B cell (primary cell): ENCODE measurements around the gene ARAP1. TPM values are rescaled to one million over a fixed set of nuclear protein-coding genes. Genes with fewer than 3 reads are reported as not detected.

Experiments
- ATAC-seq: fragments of 200-7000 bp; cut with Tn5 transposase; one replicate; pipeline ENCODE4 v1.10.0; 2021; ENCODE audit warnings: low read depth, mild to moderate bottlenecking, moderate number of reproducible peaks, moderate library complexity
- CTCF ChIA-PET: fragments of 350-600 bp; sonication (Branson Sonifier 250); formaldehyde crosslinking; loops from one replicate; lab custom pipeline; 2021; ENCODE audit warnings: antibody characterized with exemption, inconsistent platforms; lab: Charles Lee
- POLR2A ChIA-PET: fragments of 350-600 bp; sonication (Branson Sonifier 250); formaldehyde crosslinking; loops from one replicate; lab custom pipeline; 2021; ENCODE audit warnings: antibody characterized with exemption; lab: Charles Lee
- DNase-seq: peaks from one replicate; pipeline ENCODE4 v3.0.0; 2013
- H2AFZ ChIP-seq: 2 replicates; pipeline ENCODE4 v1.6.1; 2012; ENCODE audit warnings: mild to moderate bottlenecking, low read depth, low read length; ENCODE audit not compliant: insufficient read depth, poor library complexity, severe bottlenecking
- H3K27ac ChIP-seq, 2 donors: 1 replicate in 1 of 2; 2 replicates in 1 of 2; pipeline ENCODE4 v1.5.1; 2012 to 2013; ENCODE audit warnings: low read length in 2 of 2, mild to moderate bottlenecking in 2 of 2, moderate library complexity in 1 of 2
- H3K27me3 ChIP-seq, 4 experiments: fragments of 200-600 bp in 1 of 4; sonication (generic) in 1 of 4; replicated peaks in 1 of 4; 1 replicate in 2 of 4; 2 replicates in 2 of 4; pipeline versions ENCODE4 v1.6.1 to v1.7.0; 2013 to 2016; ENCODE audit warnings: low read length in 3 of 4, mild to moderate bottlenecking in 2 of 4, mixed read lengths in 1 of 4, moderate library complexity in 1 of 4; ENCODE audit not compliant: insufficient read depth in 4 of 4, control insufficient read depth in 3 of 4; ENCODE audit errors: control extremely low read depth in 1 of 4
- H3K36me3 ChIP-seq, 2 experiments: replicated peaks in 1 of 2; 1 replicate in 1 of 2; 2 replicates in 1 of 2; pipeline versions ENCODE4 v1.6.1 to v1.7.1; 2013; ENCODE audit warnings: low read length in 1 of 2; ENCODE audit not compliant: insufficient read depth in 2 of 2, control insufficient read depth in 1 of 2; ENCODE audit errors: control extremely low read depth in 1 of 2, extremely low read depth in 1 of 2
- H3K4me1 ChIP-seq, 2 donors: fragments of 200-600 bp in 1 of 2; sonication (generic) in 1 of 2; 1 replicate in 1 of 2; 2 replicates in 1 of 2; pipeline versions ENCODE4 v1.5.1 to v1.6.1; 2013 to 2017; ENCODE audit warnings: low read length in 2 of 2; ENCODE audit not compliant: control insufficient read depth in 2 of 2, insufficient read depth in 2 of 2
- H3K4me2 ChIP-seq: replicated peaks from 2 replicates; pipeline ENCODE3; 2012; ENCODE audit warnings: mild to moderate bottlenecking, low read depth, low read length; ENCODE audit not compliant: poor library complexity, severe bottlenecking
- H3K4me3 ChIP-seq, 5 experiments: fragments of 200-600 bp in 1 of 5; sonication (generic) in 1 of 5; 1 replicate in 3 of 5; 2 replicates in 2 of 5; pipeline versions ENCODE4 v1.5.1 to v1.7.0; 2011 to 2016; ENCODE audit warnings: low read length in 4 of 5, mild to moderate bottlenecking in 4 of 5, low read depth in 2 of 5, control low read depth in 1 of 5, moderate library complexity in 1 of 5; ENCODE audit not compliant: insufficient read depth in 1 of 5; ENCODE audit errors: control extremely low read depth in 1 of 5, extremely low read depth in 1 of 5
- H3K79me2 ChIP-seq: fragments of 200-600 bp; sonication (generic); one replicate; pipeline ENCODE4 v1.6.0; 2016; ENCODE audit warnings: low read length; ENCODE audit not compliant: control insufficient read depth, insufficient read depth
- H3K9ac ChIP-seq: fragments of 200-600 bp; sonication (generic); 2 replicates; pipeline ENCODE4 v1.6.1; 2017; ENCODE audit warnings: mild to moderate bottlenecking, low read length, moderate library complexity
- H3K9me3 ChIP-seq, 3 donors: one replicate each; pipeline versions ENCODE4 v1.6.1 to v1.7.1; 2013; ENCODE audit warnings: low read length in 2 of 3; ENCODE audit not compliant: control insufficient read depth in 2 of 3, insufficient read depth in 1 of 3; ENCODE audit errors: control extremely low read depth in 1 of 3
- H4K20me1 ChIP-seq: 2 replicates; pipeline ENCODE4 v1.6.0; 2012; ENCODE audit warnings: mild to moderate bottlenecking, low read length; ENCODE audit not compliant: insufficient read depth, control insufficient read depth, poor library complexity, severe bottlenecking
- H3K27ac Mint-ChIP-seq: one replicate; pipeline ENCODE4 v1.8.0; 2021; ENCODE audit warnings: mixed read lengths
- H3K27me3 Mint-ChIP-seq: one replicate; pipeline ENCODE4 v1.8.0; 2021; ENCODE audit warnings: mixed read lengths
- H3K4me1 Mint-ChIP-seq: one replicate; pipeline ENCODE4 v1.8.0; 2021; ENCODE audit warnings: mixed read lengths
- H3K4me3 Mint-ChIP-seq: one replicate; pipeline ENCODE4 v1.8.0; 2021; ENCODE audit warnings: mixed read lengths
- H3K9me3 Mint-ChIP-seq: one replicate; pipeline ENCODE4 v1.8.0; 2022; ENCODE audit warnings: mixed read lengths; ENCODE audit not compliant: insufficient read depth
- EZH2 ChIP-seq: IDR thresholded peaks from 2 replicates; pipeline ENCODE4 v1.6.1; 2012; ENCODE audit warnings: borderline replicate concordance, low read depth, mild to moderate bottlenecking, moderate library complexity, low read length; ENCODE audit not compliant: insufficient read depth, poor library complexity, severe bottlenecking
- WGBS: methylation state at CpG from one replicate; pipeline ENCODE4 v1.1.5; 2013; ENCODE audit warnings: missing lambda C conversion rate; ENCODE audit not compliant: insufficient coverage; 5-methylcytosine and 5-hydroxymethylcytosine counted together
- intact Hi-C: fragments of 100-400 bp; cut with micrococcal nuclease; formaldehyde crosslinking; loops from one replicate; pipeline ENCODE4 v1.10.0; 2022
- polyA plus RNA-seq: library from polyadenylated mRNA; depleted of rRNA; stranded (reverse); fragments of >200 nt; gene quantifications from 2 replicates; pipeline ENCODE4 v1.2.3, GENCODE V29; 2012
- total RNA-seq, 2 donors: library from RNA; stranded (reverse); fragments of 120-200 nt in 1 of 2; gene quantifications; 1 replicate in 1 of 2; 2 replicates in 1 of 2; pipeline versions ENCODE4 v1.2.3 to v1.2.4, GENCODE V29; 2013 to 2022
- TF ChIP-seq, protein P1 (sequence below): fragments of 200-600 bp; IDR thresholded peaks from one replicate; pipeline ENCODE4 v1.8.0; 2022; ENCODE audit warnings: antibody characterized with exemption, mild to moderate bottlenecking

ARAP1 gene
- total and polyA plus RNA-seq, 2 donors (not counting 1 experiment from before 2014, with no cell fraction given) = 143 to 242 TPM

DNA sequence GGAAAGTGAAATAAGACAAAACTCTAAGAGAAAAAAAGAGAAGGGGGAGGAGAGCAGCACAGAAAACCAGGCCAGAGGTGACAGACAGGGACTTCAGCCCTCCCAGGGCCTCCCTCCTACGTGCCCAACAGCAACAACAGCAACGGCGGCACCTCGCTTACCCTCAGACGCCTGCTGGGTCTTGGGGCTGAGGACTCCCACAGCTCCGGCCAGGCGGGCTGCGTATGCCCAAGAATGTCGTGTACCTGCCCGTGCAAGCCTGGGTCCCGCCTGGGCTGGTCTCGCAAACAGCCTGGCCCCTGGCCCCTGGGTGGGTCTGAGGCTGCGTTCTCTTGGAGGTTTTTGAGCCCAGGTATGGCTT, 30.5 kb downstream of the ARAP1 start:
- Mint-ChIP-seq H3K9me3 (no peaks in the 10 kb centered on the region), H3K4me1 (peaks cover 76% of the 10 kb centered on the region), H3K27ac (peak overlapping the region; percentile 94), H3K4me3 (peak overlapping the region; percentile 95), H3K27me3 (no peaks in the 10 kb centered on the region)
- Histone ChIP-seq H4K20me1 (peaks cover 94% of the 10 kb centered on the region), H3K4me2 (peak overlapping the region; percentile 97), H3K79me2 (peaks cover 99% of the 10 kb centered on the region), H3K9me3 (no peaks in the 10 kb centered on the region), H3K4me3 (peak overlapping the region; percentile 36 to 74 (median 50)), H3K36me3 (peaks cover 0 to 66% of the 10 kb centered on the region in 2 experiments), H3K4me1 (peaks cover 55 to 77% of the 10 kb centered on the region in 2 donors), H3K27ac (peak overlapping the region; percentile 65 to 81), H3K27me3 (no peaks in the 10 kb centered on the region), H3K9ac (peak overlapping the region; percentile 54), H2AFZ (peak overlapping the region; percentile 70)
- TF ChIP-seq EZH2 = no peak
- TF ChIP-seq, protein P1, sequence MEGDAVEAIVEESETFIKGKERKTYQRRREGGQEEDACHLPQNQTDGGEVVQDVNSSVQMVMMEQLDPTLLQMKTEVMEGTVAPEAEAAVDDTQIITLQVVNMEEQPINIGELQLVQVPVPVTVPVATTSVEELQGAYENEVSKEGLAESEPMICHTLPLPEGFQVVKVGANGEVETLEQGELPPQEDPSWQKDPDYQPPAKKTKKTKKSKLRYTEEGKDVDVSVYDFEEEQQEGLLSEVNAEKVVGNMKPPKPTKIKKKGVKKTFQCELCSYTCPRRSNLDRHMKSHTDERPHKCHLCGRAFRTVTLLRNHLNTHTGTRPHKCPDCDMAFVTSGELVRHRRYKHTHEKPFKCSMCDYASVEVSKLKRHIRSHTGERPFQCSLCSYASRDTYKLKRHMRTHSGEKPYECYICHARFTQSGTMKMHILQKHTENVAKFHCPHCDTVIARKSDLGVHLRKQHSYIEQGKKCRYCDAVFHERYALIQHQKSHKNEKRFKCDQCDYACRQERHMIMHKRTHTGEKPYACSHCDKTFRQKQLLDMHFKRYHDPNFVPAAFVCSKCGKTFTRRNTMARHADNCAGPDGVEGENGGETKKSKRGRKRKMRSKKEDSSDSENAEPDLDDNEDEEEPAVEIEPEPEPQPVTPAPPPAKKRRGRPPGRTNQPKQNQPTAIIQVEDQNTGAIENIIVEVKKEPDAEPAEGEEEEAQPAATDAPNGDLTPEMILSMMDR = no peak
- POLR2A ChIA-PET = interaction anchor here (0.7 to 2.0 kb wide), 8 partner anchors 15 to 110 kb away, joined by 3 to 12 read pairs (median 6); partner anchors contain the start of gene STARD10
- peak; percentile 3 for ATAC-seq
- intact Hi-C loops = loop anchor here (1.0 to 5.0 kb wide), 4 partner anchors 23 to 101 kb away; partner anchors contain the start of gene ATG16L2
- 7% methylated on average over 13 of the region's 13 CpGs for whole genome bisulfite sequencing
- no peak for DNase-seq
- CTCF ChIA-PET = interaction anchor here (1.0 to 23.8 kb wide), 8 partner anchors 18 to 467 kb away, joined by 3 to 390 read pairs (median 8); partner anchors contain the start of gene STARD10

DNA sequence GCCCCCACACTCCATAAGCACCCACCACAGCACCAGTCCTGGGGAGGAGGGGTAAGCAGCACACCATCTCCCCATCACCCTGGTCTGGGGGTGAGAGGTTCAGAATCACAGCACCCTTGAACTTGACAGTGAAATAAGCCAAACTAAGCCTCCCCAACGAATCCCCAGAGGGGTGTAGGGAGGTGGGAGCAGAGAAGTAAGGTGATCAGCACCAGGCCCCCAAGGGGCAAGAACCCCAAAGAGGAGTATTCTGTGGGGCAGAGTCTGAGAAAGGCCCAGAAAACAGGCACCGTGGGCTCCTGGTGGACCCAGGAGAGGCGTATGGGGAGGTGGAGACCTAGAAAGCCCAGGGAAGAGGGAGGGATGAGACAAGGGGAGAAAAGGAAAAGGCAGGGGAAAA, 30.9 kb downstream of the ARAP1 start:
- Mint-ChIP-seq H3K9me3 (no peaks in the 10 kb centered on the region), H3K27me3 (no peaks in the 10 kb centered on the region), H3K4me3 (peak overlapping the region; percentile 95), H3K27ac (peak overlapping the region; percentile 94), H3K4me1 (peaks cover 75% of the 10 kb centered on the region)
- Histone ChIP-seq H3K27ac (peak overlapping the region; percentile 65 to 81), H3K27me3 (no peaks in the 10 kb centered on the region), H3K9me3 (no peaks in the 10 kb centered on the region), H4K20me1 (peaks cover 98% of the 10 kb centered on the region), H3K4me2 (peak overlapping the region; percentile 97), H2AFZ (peak overlapping the region; percentile 70), H3K36me3 (peaks cover 0 to 68% of the 10 kb centered on the region in 2 experiments), H3K9ac (peak overlapping the region; percentile 54), H3K4me3 (peak overlapping the region in 4 of 5 experiments; percentile 42 to 74 (median 58)), H3K4me1 (peaks cover 55 to 77% of the 10 kb centered on the region in 2 donors), H3K79me2 (peaks cover 100% of the 10 kb centered on the region)
- DNase-seq = no peak
- TF ChIP-seq EZH2 = no peak
- TF ChIP-seq, protein P1 = no peak
- 31% methylated on average over 2 of the region's 3 CpGs for WGBS
- POLR2A ChIA-PET = interaction anchor here (1.2 to 2.0 kb wide), 5 partner anchors 15 to 94 kb away, joined by 5 to 12 read pairs (median 7); partner anchors contain the start of gene STARD10
- no peak for ATAC-seq
- CTCF ChIA-PET = interaction anchor here (1.0 to 23.8 kb wide), 6 partner anchors 36 to 468 kb away, joined by 3 to 390 read pairs (median 8); partner anchors contain the start of gene STARD10
- intact Hi-C loops = loop anchor here (5.0 kb wide), 1 partner anchor 39 kb away; no protein-coding TSS in a partner anchor
